Measurements from ENCODE around the gene LAG3. TPM values are rescaled to one million over a fixed set of nuclear protein-coding genes. Genes with fewer than 3 reads are reported as not detected.

Gene LAG3
- total RNA-seq, 4 donors from 2014 or later = not detected

- intact Hi-C loops (cut with DNase I; ENCODE audit: low total_unique reads) (loop anchor here (2.0 to 5.0 kb wide), 3 partner anchors 48 to 90 kb away; partner anchors contain the start of gene MLF2), in situ Hi-C loops (cut with MboI; ENCODE audit: low sequenced_read_pairs in 4 of 4) (no loop called here)
- no peaks in the 10 kb centered on the region for H3K36me3 ChIP-seq
- no peak for ATAC-seq
- peaks cover 30 to 72% (median 52%) of the 10 kb centered on the region in 3 donors for H3K27me3 ChIP-seq
- DNase-seq = no peak
- H3K4me1 ChIP-seq = peaks cover 3 to 11% of the 10 kb centered on the region in 2 donors
- H3K4me3 ChIP-seq = no peak overlapping the region
- TF ChIP-seq CTCF (IDR thresholded peaks at IDR 0.05 in 4 of 5, conservative IDR thresholded peaks at IDR 0.05 in 1 of 5) (no peak), POLR2A (IDR thresholded peaks at IDR 0.05) (no peak)
- no peaks in the 10 kb centered on the region for H3K9me3 ChIP-seq
- peak overlapping the region; percentile 37 to 45 (median 38) for H3K27ac ChIP-seq
These were observed 54.6 kb downstream of the LAG3 start for GRCh38 chr12:6826734-6827436.

GRCh38 chr12:6827437-6827911, 55.2 kb downstream of the LAG3 start:
- in situ Hi-C loops (cut with MboI; ENCODE audit: low sequenced_read_pairs in 4 of 4) (no loop called here), intact Hi-C loops (cut with DNase I; ENCODE audit: low total_unique reads) (loop anchor here (2.0 to 5.0 kb wide), 3 partner anchors 49 to 90 kb away; partner anchors contain the start of gene MLF2)
- peak; percentile 50 to 67 for DNase-seq
- ATAC-seq = peak; percentile 47 to 54
- no peaks in the 10 kb centered on the region for H3K36me3 ChIP-seq
- H3K27ac ChIP-seq = peak overlapping the region; percentile 37 to 45 (median 38)
- peaks cover 26 to 66% (median 46%) of the 10 kb centered on the region in 3 donors for H3K27me3 ChIP-seq
- no peak overlapping the region for H3K4me3 ChIP-seq
- TF ChIP-seq CTCF (IDR thresholded peaks at IDR 0.05 in 4 of 5, conservative IDR thresholded peaks at IDR 0.05 in 1 of 5) (no peak), POLR2A (IDR thresholded peaks at IDR 0.05) (no peak)
- H3K9me3 ChIP-seq = no peaks in the 10 kb centered on the region
- H3K4me1 ChIP-seq = peaks cover 3 to 11% of the 10 kb centered on the region in 2 donors

Other genes starting within 250 kb of the LAG3 start
- over 10,000 TPM; 11,241 to 15,891 (median 13,472) TPM for gene GAPDH, start 238.0 kb upstream of the LAG3 start, total RNA-seq
- 10 to 100 TPM in 1 of 4 donors, 1 to 10 TPM in 3; 6.8 to 10.5 (median 8.3) TPM for gene IFFO1, start 216.5 kb upstream of the LAG3 start, total RNA-seq
- gene NOP2, start 204.2 kb upstream of the LAG3 start, total RNA-seq = 10 to 100 TPM; 25.7 to 63.3 (median 45.3) TPM
- 100 to 1,000 TPM; 128 to 173 (median 148) TPM for gene CHD4, start 165.1 kb upstream of the LAG3 start, total RNA-seq
- under 1 TPM; 0.17 to 0.75 (median 0.47) TPM for gene LPAR5, start 136.6 kb upstream of the LAG3 start, total RNA-seq
- under 1 TPM in 3 of 4 donors, not detected in 1; 0.27 to 0.71 (median 0.65) TPM for gene ACRBP, start 125.1 kb upstream of the LAG3 start, total RNA-seq
- gene ING4, start 109.4 kb upstream of the LAG3 start, total RNA-seq = 10 to 100 TPM; 12.8 to 28.9 (median 19.7) TPM
- gene ZNF384, start 83.1 kb upstream of the LAG3 start, total RNA-seq = 10 to 100 TPM; 22.4 to 35.3 (median 27.9) TPM
- gene PIANP, start 71.7 kb upstream of the LAG3 start, total RNA-seq = not detected
- gene COPS7A, start 48.5 kb upstream of the LAG3 start, total RNA-seq = 100 to 1,000 TPM in 2 of 4 donors, 10 to 100 TPM in 2; 82.0 to 132 (median 99.0) TPM
- gene MLF2, start 19.4 kb upstream of the LAG3 start, total RNA-seq = 100 to 1,000 TPM; 105 to 181 (median 165) TPM
- 10 to 100 TPM; 15.0 to 40.4 (median 31.5) TPM for gene PTMS, start 6.2 kb upstream of the LAG3 start, total RNA-seq
- 10 to 100 TPM in 1 of 4 donors, 1 to 10 TPM in 3; 1.8 to 12.9 (median 3.8) TPM for gene CD4, start 17.0 kb downstream of the LAG3 start, total RNA-seq
- gene GPR162, start 49.3 kb downstream of the LAG3 start, total RNA-seq = under 1 TPM in 3 of 4 donors, not detected in 1; 0.16 to 0.31 (median 0.20) TPM
- 1 to 10 TPM in 3 of 4 donors, under 1 TPM in 1; 0.66 to 4.7 (median 1.5) TPM for gene P3H3, start 55.9 kb downstream of the LAG3 start, total RNA-seq
- gene GNB3, start 68.4 kb downstream of the LAG3 start, total RNA-seq = not detected
- gene CDCA3, start 78.8 kb downstream of the LAG3 start, total RNA-seq = 1 to 10 TPM in 1 of 4 donors, under 1 TPM in 3; 0.25 to 4.4 (median 0.65) TPM
- gene USP5, start 79.6 kb downstream of the LAG3 start, total RNA-seq = 100 to 1,000 TPM in 1 of 4 donors, 10 to 100 TPM in 3; 66.4 to 120 (median 74.1) TPM
- 100 to 1,000 TPM; 500 to 741 (median 604) TPM for gene TPI1, start 95.0 kb downstream of the LAG3 start, total RNA-seq
- gene SPSB2, start 100.8 kb downstream of the LAG3 start, total RNA-seq = 10 to 100 TPM in 1 of 4 donors, 1 to 10 TPM in 3; 4.6 to 10.0 (median 5.0) TPM
- 10 to 100 TPM in 2 of 4 donors, 1 to 10 TPM in 2; 6.5 to 14.0 (median 11.0) TPM for gene LRRC23, start 132.3 kb downstream of the LAG3 start, total RNA-seq
- gene ENO2, start 142.1 kb downstream of the LAG3 start, total RNA-seq = 1 to 10 TPM in 3 of 4 donors, under 1 TPM in 1; 0.97 to 6.2 (median 1.8) TPM
- gene ATN1, start 155.4 kb downstream of the LAG3 start, total RNA-seq = 10 to 100 TPM; 11.5 to 31.5 (median 26.5) TPM
- gene RNU7-1, start 171.3 kb downstream of the LAG3 start, total RNA-seq = not detected
- gene C12orf57, start 171.5 kb downstream of the LAG3 start, total RNA-seq = 100 to 1,000 TPM; 175 to 220 (median 183) TPM
- gene PTPN6, start 178.8 kb downstream of the LAG3 start, total RNA-seq = 1 to 10 TPM in 3 of 4 donors, under 1 TPM in 1; 0.87 to 7.6 (median 5.0) TPM
- 100 to 1,000 TPM; 226 to 304 (median 238) TPM for gene PHB2, start 198.1 kb downstream of the LAG3 start, total RNA-seq
- gene EMG1, start 198.4 kb downstream of the LAG3 start, total RNA-seq = 10 to 100 TPM; 25.8 to 40.6 (median 32.1) TPM
- gene LPCAT3, start 246.0 kb downstream of the LAG3 start, total RNA-seq = 10 to 100 TPM; 19.4 to 42.8 (median 36.7) TPM